ENCODE measurements around the gene RPL4.

- no peak for TF ChIP-seq RARB (CRISPR knock-in tag; IDR thresholded peaks at IDR 0.05)
- TF ChIP-seq ARNTL (CRISPR knock-in tag; IDR thresholded peaks at IDR 0.05; ENCODE audit: borderline replicate concordance, low read depth): no peak
- TF ChIP-seq CREB5 (CRISPR knock-in tag; IDR thresholded peaks at IDR 0.05; ENCODE audit: low read depth): no peak
- no peak for TF ChIP-seq TOX (CRISPR knock-in tag; IDR thresholded peaks at IDR 0.05; ENCODE audit: borderline replicate concordance)
- no peak for TF ChIP-seq POU6F1 (CRISPR knock-in tag; IDR thresholded peaks at IDR 0.05; ENCODE audit: borderline replicate concordance, low read depth)
- no peak for TF ChIP-seq ZFP3 (CRISPR knock-in tag; IDR thresholded peaks at IDR 0.05)
- no peak for TF ChIP-seq PATZ1 (CRISPR knock-in tag; IDR thresholded peaks at IDR 0.05; ENCODE audit: borderline replicate concordance)
- TF ChIP-seq TSHZ2 (CRISPR knock-in tag; IDR thresholded peaks at IDR 0.05): no peak
- no peak for TF ChIP-seq OSR1 (CRISPR knock-in tag; IDR thresholded peaks at IDR 0.05)
- no peak for TF ChIP-seq ZC3H10 (CRISPR knock-in tag; IDR thresholded peaks at IDR 0.05)
- no peak for TF ChIP-seq ZNF70 (CRISPR knock-in tag; IDR thresholded peaks at IDR 0.05)
- no peak for TF ChIP-seq GLIS3 (CRISPR knock-in tag; IDR thresholded peaks at IDR 0.05)
- no peak for TF ChIP-seq ISL1 (CRISPR knock-in tag; IDR thresholded peaks at IDR 0.05)
These were observed 44.6 kb downstream of the RPL4 start for GRCh38 chr15:66459818-66460615.
